BLaER1 (cell line): ENCODE data around the gene ZNF778.
"Not testable (repeated sequence)": the region's sequence is repeated elsewhere in the genome, so short reads cannot be mapped to it uniquely, and the experiment has no call there.

Experiments used
- H3K27ac ChIP-seq: shearing (Covaris generic); formaldehyde crosslinking; 2 replicates; pipeline ENCODE4 v1.8.1; 2022
- H3K27me3 ChIP-seq: shearing (Covaris generic); formaldehyde crosslinking; 2 replicates; pipeline ENCODE4 v1.8.1; 2022
- H3K36me3 ChIP-seq: shearing (Covaris generic); formaldehyde crosslinking; 2 replicates; pipeline ENCODE4 v1.8.1; 2022
- H3K4me1 ChIP-seq: shearing (Covaris generic); formaldehyde crosslinking; 2 replicates; pipeline ENCODE4 v1.8.1; 2022
- H3K4me2 ChIP-seq: shearing (Covaris generic); formaldehyde crosslinking; 2 replicates; pipeline ENCODE4 v1.8.1; 2022
- H3K4me3 ChIP-seq: shearing (Covaris generic); formaldehyde crosslinking; 2 replicates; pipeline ENCODE4 v1.8.1; 2022
- H3K9ac ChIP-seq: shearing (Covaris generic); formaldehyde crosslinking; 2 replicates; pipeline ENCODE4 v1.8.1; 2022
- H3K9me3 ChIP-seq: shearing (Covaris generic); formaldehyde crosslinking; 2 replicates; pipeline ENCODE4 v1.8.1; 2022
- H4K20me1 ChIP-seq: shearing (Covaris generic); formaldehyde crosslinking; 2 replicates; pipeline ENCODE4 v1.8.1; 2022
- Cebpa-rat ChIP-seq: shearing (Covaris generic); IDR thresholded peaks from 2 replicates; pipeline ENCODE4 v1.8.1; 2022

ZNF778 gene

DNA sequence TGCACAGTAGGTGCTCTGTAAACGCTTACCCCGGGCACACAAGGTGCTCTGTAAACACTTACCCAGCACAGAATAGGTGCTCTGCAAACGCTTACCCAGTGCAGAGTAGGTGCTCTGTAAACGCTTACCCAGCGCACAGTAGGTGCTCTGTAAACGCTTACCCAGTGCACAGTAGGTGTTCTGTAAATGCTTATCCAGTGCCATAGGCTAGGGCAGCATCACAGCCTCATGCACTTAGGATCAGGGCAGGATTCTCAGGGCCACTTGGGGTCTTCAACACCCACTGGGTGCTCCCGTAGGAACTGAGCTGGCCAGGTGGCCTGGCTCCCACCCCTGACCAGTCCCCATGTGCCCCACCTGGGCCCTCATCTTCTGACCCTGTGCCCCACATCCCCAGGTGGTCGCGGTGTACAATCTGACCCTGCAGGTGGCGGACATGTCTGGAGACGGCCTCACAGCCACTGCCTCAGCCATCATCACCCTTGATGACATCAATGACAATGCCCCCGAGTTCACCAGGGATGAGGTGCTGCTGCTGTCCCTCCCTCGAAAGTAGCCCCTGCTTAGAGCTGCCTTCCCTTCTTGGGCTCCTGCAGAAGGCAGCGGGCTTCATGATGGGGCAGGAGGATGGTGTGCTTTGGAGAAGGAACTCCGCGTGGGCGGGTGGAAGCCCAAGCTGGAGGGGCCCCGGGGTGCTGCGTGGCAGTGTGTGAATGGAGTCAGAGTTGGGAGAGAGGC is 30.3 kb upstream of the ZNF778 start:
- peaks cover 28% of the 10 kb centered on the region for H3K4me1 ChIP-seq
- no peak overlapping the region for H3K9ac ChIP-seq
- peaks cover 12% of the 10 kb centered on the region for H4K20me1 ChIP-seq
- 0 out of 2 replicates have a peak, but pooled peaks cover 11% of the 10 kb centered on the region for H3K27me3 ChIP-seq
- no peak overlapping the region for H3K27ac ChIP-seq
- no peak overlapping the region for H3K4me3 ChIP-seq
- no peaks in the 10 kb centered on the region for H3K36me3 ChIP-seq
- TF ChIP-seq Cebpa-rat: no peak
- H3K4me2 ChIP-seq: no peak overlapping the region
- no peaks in the 10 kb centered on the region for H3K9me3 ChIP-seq

DNA sequence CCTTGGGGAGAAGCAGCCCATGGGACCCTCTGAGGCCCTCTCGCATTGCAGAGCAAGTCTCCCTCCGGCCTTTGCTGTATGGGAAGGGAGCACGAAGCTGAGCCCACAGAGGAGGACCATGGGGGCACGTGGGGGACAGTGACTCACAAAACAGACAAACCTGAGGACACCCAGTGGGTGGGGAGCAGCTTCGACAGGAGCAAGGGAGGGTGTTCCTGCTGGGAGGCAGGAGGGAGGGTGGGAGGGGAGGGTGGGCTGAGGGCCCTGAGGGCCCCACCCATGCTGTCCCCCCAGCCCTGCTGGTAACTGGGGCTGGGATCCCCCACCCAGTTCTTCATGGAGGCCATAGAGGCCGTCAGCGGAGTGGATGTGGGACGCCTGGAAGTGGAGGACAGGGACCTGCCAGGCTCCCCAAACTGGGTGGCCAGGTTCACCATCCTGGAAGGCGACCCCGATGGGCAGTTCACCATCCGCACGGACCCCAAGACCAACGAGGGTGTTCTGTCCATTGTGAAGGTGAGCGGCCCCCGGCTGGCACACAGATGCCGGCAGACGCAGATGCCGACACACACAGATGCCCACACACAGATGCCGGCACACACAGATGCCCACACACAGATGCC is 29.6 kb upstream of the ZNF778 start:
- no peak for TF ChIP-seq Cebpa-rat
- no peak overlapping the region for H3K9ac ChIP-seq
- H3K4me1 ChIP-seq: peaks cover 22% of the 10 kb centered on the region

DNA sequence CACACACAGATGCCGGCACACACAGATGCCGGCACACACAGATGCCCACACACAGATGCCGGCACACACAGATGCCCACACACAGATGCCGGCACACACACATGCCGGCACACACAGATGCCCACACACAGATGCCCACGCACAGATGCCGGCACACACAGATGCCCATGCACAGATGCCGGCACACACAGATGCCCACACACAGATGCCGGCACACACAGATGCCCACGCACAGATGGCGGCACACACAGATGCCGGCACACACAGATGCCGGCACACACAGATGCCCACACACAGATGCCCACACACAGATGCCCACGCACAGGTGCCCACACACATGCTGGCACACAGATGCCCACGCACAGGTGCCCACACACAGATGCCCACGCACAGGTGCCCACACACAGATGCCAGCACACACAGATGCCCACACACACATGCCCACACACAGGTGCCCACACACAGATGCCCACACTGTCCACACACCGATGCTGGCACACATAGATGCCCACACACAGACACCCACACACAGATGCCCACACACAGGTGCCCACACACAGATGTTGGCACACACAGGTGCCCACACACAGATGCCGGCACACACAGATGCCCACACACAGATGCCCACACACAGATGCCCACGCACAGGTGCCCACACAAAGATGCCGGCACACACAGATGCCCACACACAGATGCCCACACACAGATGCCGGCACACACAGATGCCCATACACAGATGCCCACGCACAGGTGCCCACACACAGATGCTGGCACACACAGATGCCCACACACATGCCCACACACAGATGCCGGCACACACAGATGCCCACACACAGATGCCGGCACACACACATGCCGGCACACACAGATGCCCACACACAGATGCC is 28.8 kb upstream of the ZNF778 start:
- H3K4me3 ChIP-seq, H3K9me3 ChIP-seq, H3K9ac ChIP-seq, H3K4me2 ChIP-seq, H3K36me3 ChIP-seq, H3K27ac ChIP-seq, H3K27me3 ChIP-seq: not testable (repeated sequence)
- peaks cover 18% of the 10 kb centered on the region for H3K4me1 ChIP-seq
- H4K20me1 ChIP-seq: peaks cover 12% of the 10 kb centered on the region

More for the DNA sequence above, 29.6 kb upstream of the ZNF778 start:
- Histone ChIP-seq H3K4me2 (no peak overlapping the region), H3K4me3 (no peak overlapping the region), H3K9me3 (no peaks in the 10 kb centered on the region), H4K20me1 (peaks cover 12% of the 10 kb centered on the region), H3K27me3 (0 out of 2 replicates have a peak, but pooled peaks cover 11% of the 10 kb centered on the region), H3K36me3 (no peaks in the 10 kb centered on the region), H3K27ac (no peak overlapping the region)

DNA sequence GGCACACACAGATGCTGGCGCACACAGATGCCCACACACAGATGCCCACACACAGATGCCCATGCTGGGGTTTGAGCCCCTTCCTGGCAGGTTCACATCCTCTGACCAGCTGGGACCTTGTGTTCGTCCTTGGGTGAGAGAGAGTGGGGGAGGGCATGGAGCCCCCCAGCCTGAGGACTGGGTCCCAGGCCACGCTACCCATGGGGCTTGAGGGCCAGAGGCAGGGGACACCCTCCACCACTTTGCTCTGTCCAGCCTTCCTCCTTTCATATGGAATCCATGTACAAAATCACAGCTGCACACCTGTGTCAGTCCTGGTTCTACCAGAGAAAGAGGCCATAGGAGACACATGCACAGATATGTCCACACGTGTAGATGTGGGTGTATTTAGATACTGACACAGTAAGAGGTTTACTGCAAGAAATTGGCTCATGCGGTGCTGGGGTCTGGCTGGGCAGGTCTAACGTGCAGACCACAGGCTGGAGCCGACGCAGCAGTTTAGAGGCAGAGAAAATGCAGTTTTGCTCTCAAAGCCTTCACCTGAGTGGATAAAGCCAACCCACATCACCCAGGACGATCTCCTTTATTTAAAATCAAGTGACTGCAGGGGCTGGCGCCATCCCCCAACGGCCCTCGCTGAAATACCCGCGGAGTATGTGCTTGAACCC is 28.0 kb upstream of the ZNF778 start:
- H4K20me1 ChIP-seq: peaks cover 12% of the 10 kb centered on the region
- peaks cover 19% of the 10 kb centered on the region for H3K4me1 ChIP-seq
- H3K27ac ChIP-seq: no peak overlapping the region
- no peak for TF ChIP-seq Cebpa-rat
- no peak overlapping the region for H3K4me3 ChIP-seq
- H3K9me3 ChIP-seq: no peaks in the 10 kb centered on the region
- no peaks in the 10 kb centered on the region for H3K27me3 ChIP-seq
- no peak overlapping the region for H3K4me2 ChIP-seq
- H3K9ac ChIP-seq: no peak overlapping the region
- no peaks in the 10 kb centered on the region for H3K36me3 ChIP-seq

DNA sequence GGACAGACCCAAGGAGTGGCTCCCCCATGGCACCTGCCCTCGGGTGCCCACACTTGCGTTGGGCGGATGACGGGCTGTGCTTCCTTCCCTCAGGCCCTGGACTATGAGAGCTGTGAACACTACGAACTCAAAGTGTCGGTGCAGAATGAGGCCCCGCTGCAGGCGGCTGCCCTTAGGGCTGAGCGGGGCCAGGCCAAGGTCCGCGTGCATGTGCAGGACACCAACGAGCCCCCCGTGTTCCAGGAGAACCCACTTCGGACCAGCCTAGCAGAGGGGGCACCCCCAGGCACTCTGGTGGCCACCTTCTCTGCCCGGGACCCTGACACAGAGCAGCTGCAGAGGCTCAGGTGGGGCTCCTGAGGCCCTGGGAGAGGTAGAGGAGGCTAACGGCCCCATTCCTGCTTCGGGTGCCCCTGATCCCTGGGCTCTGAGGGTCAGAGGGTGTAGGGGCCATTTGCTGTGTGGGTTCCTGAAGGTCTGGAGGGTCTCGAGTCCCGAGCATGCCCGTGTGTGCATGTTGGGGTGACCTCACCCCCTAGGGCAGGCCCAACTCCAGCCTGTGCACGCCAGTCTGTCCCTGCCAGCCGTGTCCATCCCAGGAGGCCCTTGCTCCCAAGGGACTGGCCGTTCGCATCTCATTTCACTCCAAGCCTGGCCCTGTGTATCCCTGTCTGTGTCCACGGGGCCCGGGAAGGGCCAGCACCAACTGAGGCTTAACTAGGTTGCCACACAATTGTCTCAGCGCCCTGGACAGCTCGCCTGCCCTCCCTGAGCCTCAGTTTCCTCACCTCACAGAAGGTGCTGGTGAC is 27.1 kb upstream of the ZNF778 start:
- H3K27ac ChIP-seq: no peak overlapping the region
- H3K4me2 ChIP-seq: no peak overlapping the region
- H3K9ac ChIP-seq: no peak overlapping the region
- no peaks in the 10 kb centered on the region for H3K9me3 ChIP-seq
- H3K36me3 ChIP-seq: no peaks in the 10 kb centered on the region
- no peak overlapping the region for H3K4me3 ChIP-seq
- H4K20me1 ChIP-seq: peaks cover 12% of the 10 kb centered on the region
- H3K27me3 ChIP-seq: no peaks in the 10 kb centered on the region
- TF ChIP-seq Cebpa-rat: no peak
- H3K4me1 ChIP-seq: peaks cover 20% of the 10 kb centered on the region

DNA sequence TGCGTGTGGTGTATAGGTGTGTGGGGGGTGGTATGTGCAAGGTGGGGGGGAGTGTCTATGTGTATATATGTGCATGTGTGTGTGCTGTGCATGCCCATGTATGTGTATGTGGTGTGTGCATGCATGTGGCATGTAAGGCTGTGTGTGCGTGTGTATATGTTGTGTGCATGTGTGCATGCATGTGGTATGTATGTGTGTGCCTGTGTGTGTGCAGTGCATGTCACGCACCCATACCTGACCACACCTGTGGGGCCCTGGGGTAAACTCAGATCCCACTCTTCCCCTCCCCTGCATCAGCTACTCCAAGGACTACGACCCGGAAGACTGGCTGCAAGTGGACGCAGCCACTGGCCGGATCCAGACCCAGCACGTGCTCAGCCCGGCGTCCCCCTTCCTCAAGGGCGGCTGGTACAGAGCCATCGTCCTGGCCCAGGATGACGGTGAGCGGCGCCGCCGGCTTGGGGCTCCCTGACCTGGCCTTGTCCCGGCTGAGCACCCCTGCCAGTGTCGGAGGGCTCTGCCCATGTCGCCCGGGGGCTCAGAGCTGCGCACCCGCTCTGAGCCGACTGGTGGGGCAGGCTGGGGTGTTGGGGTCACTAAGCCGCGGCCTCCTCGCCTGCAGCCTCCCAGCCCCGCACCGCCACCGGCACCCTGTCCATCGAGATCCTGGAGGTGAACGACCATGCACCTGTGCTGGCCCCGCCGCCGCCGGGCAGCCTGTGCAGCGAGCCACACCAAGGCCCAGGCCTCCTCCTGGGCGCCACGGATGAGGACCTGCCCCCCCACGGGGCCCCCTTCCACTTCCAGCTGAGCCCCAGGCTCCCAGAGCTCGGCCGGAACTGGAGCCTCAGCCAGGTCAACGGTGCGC is 26.2 kb upstream of the ZNF778 start:
- 0 out of 2 replicates have a peak overlapping the region, but pooled peaks have one; percentile 42 for H3K4me3 ChIP-seq
- H3K36me3 ChIP-seq: no peaks in the 10 kb centered on the region
- peaks cover 12% of the 10 kb centered on the region for H4K20me1 ChIP-seq
- no peaks in the 10 kb centered on the region for H3K9me3 ChIP-seq
- no peak overlapping the region for H3K27ac ChIP-seq
- 0 out of 2 replicates have a peak overlapping the region, but pooled peaks have one; percentile 15 for H3K9ac ChIP-seq
- peaks cover 20% of the 10 kb centered on the region for H3K4me1 ChIP-seq
- no peak for TF ChIP-seq Cebpa-rat
- no peaks in the 10 kb centered on the region for H3K27me3 ChIP-seq
- H3K4me2 ChIP-seq: peak overlapping the region; percentile 96

DNA sequence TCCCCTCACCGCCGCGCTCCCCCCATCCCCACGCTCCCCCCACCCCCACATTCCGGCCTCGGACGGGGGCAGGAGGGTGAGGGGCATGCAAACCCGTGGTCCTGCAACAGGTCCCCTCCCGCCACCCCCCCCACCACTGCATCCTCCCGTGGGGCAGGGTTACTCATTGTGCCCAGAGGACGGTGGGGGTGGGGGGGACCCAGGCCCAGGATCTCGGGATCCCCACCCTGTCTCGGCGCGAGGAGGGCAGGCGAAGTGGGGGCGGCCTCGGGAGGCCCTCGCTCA is 25.7 kb upstream of the ZNF778 start:
- Histone ChIP-seq H3K27me3 (no peaks in the 10 kb centered on the region), H3K36me3 (no peaks in the 10 kb centered on the region), H4K20me1 (peaks cover 12% of the 10 kb centered on the region), H3K4me3 (peak overlapping the region; percentile 69), H3K9me3 (no peaks in the 10 kb centered on the region), H3K4me2 (peak overlapping the region; percentile 96), H3K27ac (peak overlapping the region; percentile 67), H3K4me1 (peaks cover 20% of the 10 kb centered on the region), H3K9ac (peak overlapping the region; percentile 76)
- no peak for TF ChIP-seq Cebpa-rat

DNA sequence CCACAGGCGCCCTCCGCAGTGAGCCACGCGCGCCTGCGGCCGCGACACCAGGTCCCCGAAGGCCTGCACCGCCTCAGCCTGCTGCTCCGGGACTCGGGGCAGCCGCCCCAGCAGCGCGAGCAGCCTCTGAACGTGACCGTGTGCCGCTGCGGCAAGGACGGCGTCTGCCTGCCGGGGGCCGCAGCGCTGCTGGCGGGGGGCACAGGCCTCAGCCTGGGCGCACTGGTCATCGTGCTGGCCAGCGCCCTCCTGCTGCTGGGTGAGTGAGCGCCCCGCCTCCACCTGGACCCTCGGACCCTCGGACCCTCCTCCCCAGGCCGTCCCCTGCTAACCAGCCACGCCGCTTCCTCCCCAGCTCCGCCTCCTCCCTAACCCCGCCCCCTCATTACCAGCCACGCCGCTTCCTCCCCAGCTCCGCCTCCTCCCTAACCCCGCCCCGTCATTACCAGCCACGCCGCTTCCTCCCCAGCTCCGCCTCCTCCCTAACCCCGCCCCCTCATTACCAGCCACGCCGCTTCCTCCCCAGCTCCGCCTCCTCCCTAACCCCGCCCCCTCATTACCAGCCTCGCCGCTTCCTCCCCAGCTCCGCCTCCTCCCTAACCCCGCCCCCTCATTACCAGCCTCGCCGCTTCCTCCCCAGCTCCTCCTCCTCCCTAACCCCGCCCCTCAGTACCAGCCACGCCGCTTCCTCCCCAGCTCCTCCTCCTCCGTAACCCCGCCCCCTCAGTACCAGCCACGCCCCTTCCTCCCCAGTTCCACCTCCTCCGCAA is 25.1 kb upstream of the ZNF778 start:
- peak overlapping the region; percentile 96 for H3K4me2 ChIP-seq
- H3K27ac ChIP-seq: peak overlapping the region; percentile 67
- peaks cover 20% of the 10 kb centered on the region for H3K4me1 ChIP-seq
- peak overlapping the region; percentile 69 for H3K4me3 ChIP-seq
- H3K9ac ChIP-seq: peak overlapping the region; percentile 76
- peaks cover 12% of the 10 kb centered on the region for H4K20me1 ChIP-seq
- H3K36me3 ChIP-seq, H3K27me3 ChIP-seq, H3K9me3 ChIP-seq: not testable (repeated sequence)
